Lower lobe of right lung (tissue), 2 donors: ENCODE data around the gene PDE4D. TPM values are rescaled to one million over a fixed set of nuclear protein-coding genes. Genes with fewer than 3 reads are reported as not detected.

Source experiments
- ATAC-seq, 2 donors: fragments of 200-7000 bp; cut with Tn5 transposase; one replicate each; pipeline ENCODE4 v1.9.1; 2020 to 2022; ENCODE audit warnings: mild to moderate bottlenecking in 2 of 2, moderate library complexity in 2 of 2
- DNase-seq: peaks from one replicate; pipeline ENCODE4 v3.0.0-alpha.2; 2020
- H3K27ac ChIP-seq: fragments of 200-600 bp; one replicate; pipeline ENCODE4 v1.8.0; 2022
- H3K27me3 ChIP-seq: fragments of 200-600 bp; one replicate; pipeline ENCODE4 v1.8.0; 2022; ENCODE audit warnings: low read depth
- H3K36me3 ChIP-seq: fragments of 200-600 bp; one replicate; pipeline ENCODE4 v1.8.0; 2022; ENCODE audit warnings: mild to moderate bottlenecking
- H3K4me1 ChIP-seq: fragments of 200-600 bp; one replicate; pipeline ENCODE4 v1.8.0; 2022
- H3K4me3 ChIP-seq: fragments of 200-600 bp; one replicate; pipeline ENCODE4 v1.8.0; 2022; ENCODE audit warnings: mild to moderate bottlenecking
- H3K9me3 ChIP-seq: fragments of 200-600 bp; one replicate; pipeline ENCODE4 v1.8.0; 2022
- CTCF ChIP-seq: fragments of 200-600 bp; IDR thresholded peaks from one replicate; pipeline ENCODE4 v1.8.0; 2022; ENCODE audit warnings: antibody characterized with exemption, mild to moderate bottlenecking
- intact Hi-C: fragments of 100-400 bp; cut with DNase I; formaldehyde crosslinking; loops from one replicate; pipeline ENCODE4 v1.11.0; 2022
- total RNA-seq: library from RNA; stranded (reverse); fragmentation: NEBNext Ultra II Directional; extraction: Animal tissue kit (Norgen Biotek cat#: 25700); gene quantifications from one replicate; pipeline ENCODE4 v1.2.1, GENCODE V29; 2021
- donor health status: DM: no; HTN: yes; CAD: no; lungs with severe emphysema.

The PDE4D gene
- total RNA-seq, 1 donor from 2014 or later, result 71.3 TPM

- no peak for TF ChIP-seq CTCF
- DNase-seq (no peak), ATAC-seq (no peak)
- intact Hi-C loops, result no loop called here
- H3K4me1 ChIP-seq, result no peaks in the 10 kb centered on the region
- H3K36me3 ChIP-seq, result no peaks in the 10 kb centered on the region
- H3K9me3 ChIP-seq, result no peaks in the 10 kb centered on the region
- no peak overlapping the region for H3K4me3 ChIP-seq
- H3K27ac ChIP-seq, result no peak overlapping the region
- H3K27me3 ChIP-seq, result no peaks in the 10 kb centered on the region
Observed at GRCh38 chr5:59016925-59017324, 876.6 kb downstream of the PDE4D start.

- no peaks in the 10 kb centered on the region for H3K4me1 ChIP-seq
- no peaks in the 10 kb centered on the region for H3K36me3 ChIP-seq
- DNase-seq, result no peak
- ATAC-seq, result no peak
- intact Hi-C loops, result no loop called here
- no peak for TF ChIP-seq CTCF
- no peak overlapping the region for H3K4me3 ChIP-seq
- no peaks in the 10 kb centered on the region for H3K9me3 ChIP-seq
- no peaks in the 10 kb centered on the region for H3K27me3 ChIP-seq
- no peak overlapping the region for H3K27ac ChIP-seq
Observed at GRCh38 chr5:59008816-59009473, 884.6 kb downstream of the PDE4D start.

- TF ChIP-seq CTCF, result peak; percentile 42
- H3K27me3 ChIP-seq, result no peaks in the 10 kb centered on the region
- DNase-seq (no peak), ATAC-seq (no peak)
- intact Hi-C loops, result no loop called here
- H3K4me1 ChIP-seq, result peaks cover 2% of the 10 kb centered on the region
- H3K36me3 ChIP-seq, result no peaks in the 10 kb centered on the region
- H3K27ac ChIP-seq, result no peak overlapping the region
- no peaks in the 10 kb centered on the region for H3K9me3 ChIP-seq
- no peak overlapping the region for H3K4me3 ChIP-seq
Observed at GRCh38 chr5:59007460-59008063, 886.0 kb downstream of the PDE4D start.

- Histone ChIP-seq H3K4me3 (no peak overlapping the region), H3K4me1 (peaks cover 16% of the 10 kb centered on the region), H3K9me3 (no peaks in the 10 kb centered on the region), H3K36me3 (no peaks in the 10 kb centered on the region), H3K27me3 (no peaks in the 10 kb centered on the region), H3K27ac (no peak overlapping the region)
- DNase-seq, result no peak
- no peak for TF ChIP-seq CTCF
- peak; percentile 16 to 29 for ATAC-seq
- intact Hi-C loops, result no loop called here
Observed at GRCh38 chr5:59005934-59006701, 887.4 kb downstream of the PDE4D start.

GRCh38 chr5:59003641-59004040 is 889.9 kb downstream of the PDE4D start:
- intact Hi-C loops, result no loop called here

More at GRCh38 chr5:59003641-59004040, 889.9 kb downstream of the PDE4D start:
- Histone ChIP-seq H3K4me3 (no peak overlapping the region), H3K9me3 (no peaks in the 10 kb centered on the region), H3K36me3 (no peaks in the 10 kb centered on the region), H3K27ac (no peak overlapping the region), H3K27me3 (no peaks in the 10 kb centered on the region), H3K4me1 (peaks cover 19% of the 10 kb centered on the region)
- no peak for ATAC-seq
- TF ChIP-seq CTCF, result no peak
- DNase-seq, result no peak
